KOPT-K1 (cell line): ENCODE results near the gene RAI1.

Experiments
- H3K27ac ChIP-seq: fragments of 200-600 bp; sonication (generic); 2 replicates; pipeline ENCODE4 v1.5.1; 2016; ENCODE audit warnings: antibody characterized with exemption, mild to moderate bottlenecking, low read depth, low read length; ENCODE audit not compliant: poor library complexity, severe bottlenecking
- H3K36me3 ChIP-seq: fragments of 200-600 bp; sonication (generic); 2 replicates; pipeline ENCODE4 v1.5.1; 2017; ENCODE audit warnings: antibody characterized with exemption, mild to moderate bottlenecking, low read length, moderate library complexity; ENCODE audit not compliant: insufficient read depth
- H3K9me3 ChIP-seq: fragments of 200-600 bp; sonication (generic); 2 replicates; pipeline ENCODE4 v1.5.1; 2017; ENCODE audit warnings: antibody characterized with exemption, low read length, mild to moderate bottlenecking; ENCODE audit not compliant: insufficient read depth, poor library complexity, severe bottlenecking

RAI1 gene

DNA sequence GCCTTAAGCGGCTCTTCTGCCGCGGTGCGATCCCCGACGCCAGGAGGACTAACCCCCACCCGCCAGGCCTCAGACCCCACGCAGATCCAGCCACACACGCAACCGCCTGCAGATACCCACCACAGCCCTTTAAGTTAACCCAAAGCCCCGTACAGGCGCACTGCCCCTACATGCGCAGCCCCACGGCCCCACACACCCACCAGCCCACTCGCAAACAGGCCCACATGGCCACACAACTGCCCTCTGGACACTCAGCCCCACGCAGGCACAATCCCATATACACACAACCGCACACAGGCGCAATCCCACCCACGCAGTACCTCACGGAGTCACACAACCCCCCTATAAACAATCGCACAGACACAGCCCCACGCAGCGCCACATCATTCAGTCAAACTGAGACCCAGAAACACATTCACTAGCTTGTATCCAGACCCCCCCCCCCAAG is 41.7 kb downstream of the RAI1 start:
- H3K9me3 ChIP-seq = no peaks in the 10 kb centered on the region
- H3K36me3 ChIP-seq = peaks cover 20% of the 10 kb centered on the region; the same call in 1 of the 2 replicates
- no peak overlapping the region for H3K27ac ChIP-seq

GRCh38 chr17:17723354-17724261 is 42.4 kb downstream of the RAI1 start:
- Histone ChIP-seq H3K27ac (no peak overlapping the region), H3K9me3 (no peaks in the 10 kb centered on the region), H3K36me3 (peaks cover 17% of the 10 kb centered on the region; the same call in 1 of the 2 replicates)

GRCh38 chr17:17724307-17725010 is 43.2 kb downstream of the RAI1 start:
- H3K36me3 ChIP-seq = peaks cover 16% of the 10 kb centered on the region; the same call in 1 of the 2 replicates
- H3K27ac ChIP-seq = no peak overlapping the region

GRCh38 chr17:17725011-17725751 is 43.9 kb downstream of the RAI1 start:
- Histone ChIP-seq H3K27ac (no peak overlapping the region), H3K9me3 (no peaks in the 10 kb centered on the region), H3K36me3 (peaks cover 16% of the 10 kb centered on the region; the same call in 1 of the 2 replicates)

More at GRCh38 chr17:17724307-17725010, 43.2 kb downstream of the RAI1 start:
- H3K9me3 ChIP-seq = no peaks in the 10 kb centered on the region

GRCh38 chr17:17725752-17726457 is 44.6 kb downstream of the RAI1 start:
- peaks cover 16% of the 10 kb centered on the region; the same call in 1 of the 2 replicates for H3K36me3 ChIP-seq
- no peak overlapping the region for H3K27ac ChIP-seq
- no peaks in the 10 kb centered on the region for H3K9me3 ChIP-seq

DNA sequence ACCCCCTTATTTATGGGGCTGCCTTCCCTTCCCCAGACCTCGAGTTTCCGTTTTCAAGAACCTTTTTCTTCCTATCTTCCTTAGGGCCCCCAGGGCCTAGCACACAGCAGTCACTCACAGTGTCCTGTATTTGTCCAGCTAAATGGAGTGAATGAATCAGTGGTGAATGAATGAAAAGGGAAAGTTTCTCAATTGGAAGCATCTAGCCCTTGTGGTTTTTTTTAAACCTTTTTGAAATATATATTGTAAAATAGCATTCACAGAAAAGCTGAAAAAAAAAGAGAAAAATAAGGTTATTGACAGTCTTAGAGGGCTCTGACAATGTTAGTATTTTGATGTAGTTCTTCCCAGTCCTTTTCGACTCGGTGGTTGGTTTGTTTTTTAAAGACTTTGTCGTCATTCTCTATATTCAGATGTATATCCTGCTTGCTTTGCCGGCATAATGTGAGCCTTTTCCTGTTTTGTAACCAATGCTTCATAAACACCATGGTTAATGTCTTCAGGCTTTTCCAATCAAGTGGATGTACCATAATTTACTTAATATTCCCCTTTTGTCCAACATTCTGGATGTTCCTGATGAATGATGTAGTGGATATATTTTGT is 45.3 kb downstream of the RAI1 start:
- Histone ChIP-seq H3K9me3 (no peaks in the 10 kb centered on the region), H3K36me3 (peaks cover 16% of the 10 kb centered on the region; the same call in 1 of the 2 replicates), H3K27ac (no peak overlapping the region)

DNA sequence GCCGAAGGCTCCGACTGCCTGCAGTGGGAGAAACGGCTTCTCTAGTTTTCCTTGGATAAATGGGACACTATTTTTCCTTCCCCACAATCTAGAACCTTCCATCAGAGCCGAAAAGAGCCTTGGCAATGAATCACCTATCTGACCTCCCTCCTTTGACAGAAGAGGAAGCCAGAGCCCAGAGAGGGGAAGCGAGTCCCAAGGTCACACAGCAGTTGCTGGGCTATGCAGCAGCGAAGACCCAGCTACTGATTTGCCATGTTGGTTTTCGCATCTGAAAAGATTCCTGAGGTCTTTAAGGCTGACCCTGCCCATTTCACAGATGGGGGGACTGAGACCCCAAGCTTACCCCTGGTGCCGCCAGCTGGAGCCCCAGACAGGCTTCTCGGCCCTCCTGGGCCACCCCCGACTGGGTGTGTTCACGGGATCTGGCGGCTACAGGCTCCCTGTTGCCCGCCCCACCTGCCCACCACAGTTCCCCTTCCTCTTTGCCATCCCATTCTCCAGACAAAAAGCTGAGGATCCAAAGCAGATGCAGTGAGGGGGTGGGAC is 45.9 kb downstream of the RAI1 start:
- Histone ChIP-seq H3K36me3 (peaks cover 21% of the 10 kb centered on the region; the same call in 1 of the 2 replicates), H3K9me3 (no peaks in the 10 kb centered on the region), H3K27ac (no peak overlapping the region)

- Histone ChIP-seq H3K27ac (no peak overlapping the region), H3K36me3 (peaks cover 26% of the 10 kb centered on the region; the same call in 1 of the 2 replicates), H3K9me3 (no peaks in the 10 kb centered on the region)
Measured at GRCh38 chr17:17728146-17728545, 46.9 kb downstream of the RAI1 start.

- Histone ChIP-seq H3K36me3 (peaks cover 26% of the 10 kb centered on the region; the same call in 1 of the 2 replicates), H3K9me3 (no peaks in the 10 kb centered on the region), H3K27ac (no peak overlapping the region)
Measured at GRCh38 chr17:17728550-17729251, 47.4 kb downstream of the RAI1 start.

GRCh38 chr17:17729620-17730249 is 48.5 kb downstream of the RAI1 start:
- no peak overlapping the region for H3K27ac ChIP-seq
- H3K9me3 ChIP-seq = no peaks in the 10 kb centered on the region
- peaks cover 20% of the 10 kb centered on the region; the same call in 1 of the 2 replicates for H3K36me3 ChIP-seq

DNA sequence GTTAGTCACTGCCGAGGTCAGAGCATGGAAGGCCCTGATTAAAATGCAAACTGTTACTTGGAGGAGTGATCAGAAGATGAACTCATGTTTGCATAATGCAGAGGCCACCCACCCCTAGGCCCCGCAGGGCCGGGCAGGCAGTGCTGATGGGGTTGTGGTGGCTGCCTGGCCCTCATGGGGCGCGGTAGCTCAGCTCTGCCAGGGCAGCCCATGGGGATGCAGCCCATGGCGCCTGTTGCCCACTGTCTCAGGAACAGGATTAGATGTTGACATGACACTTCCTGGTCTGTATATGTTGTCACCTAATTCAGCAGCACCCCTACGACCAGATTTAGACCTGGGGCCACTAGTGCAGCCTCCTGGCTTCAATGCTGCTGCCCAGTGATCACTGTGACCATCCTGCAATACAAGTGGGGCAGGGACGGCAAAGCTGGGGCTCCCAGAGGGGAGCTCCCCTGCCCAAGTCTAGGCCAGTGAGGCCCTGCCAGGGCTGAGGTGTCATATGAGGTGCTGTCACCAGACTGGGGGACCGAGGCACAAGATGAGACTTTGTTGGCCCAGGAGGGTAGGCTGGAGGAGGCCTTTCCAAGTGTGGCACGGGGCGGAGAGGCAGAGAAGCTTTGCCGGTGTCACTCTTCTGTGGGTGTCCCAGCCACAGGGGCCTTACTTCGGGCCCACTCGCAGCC is 49.1 kb downstream of the RAI1 start:
- H3K9me3 ChIP-seq = no peaks in the 10 kb centered on the region
- H3K27ac ChIP-seq = no peak overlapping the region
- H3K36me3 ChIP-seq = peaks cover 20% of the 10 kb centered on the region; the same call in 1 of the 2 replicates

DNA sequence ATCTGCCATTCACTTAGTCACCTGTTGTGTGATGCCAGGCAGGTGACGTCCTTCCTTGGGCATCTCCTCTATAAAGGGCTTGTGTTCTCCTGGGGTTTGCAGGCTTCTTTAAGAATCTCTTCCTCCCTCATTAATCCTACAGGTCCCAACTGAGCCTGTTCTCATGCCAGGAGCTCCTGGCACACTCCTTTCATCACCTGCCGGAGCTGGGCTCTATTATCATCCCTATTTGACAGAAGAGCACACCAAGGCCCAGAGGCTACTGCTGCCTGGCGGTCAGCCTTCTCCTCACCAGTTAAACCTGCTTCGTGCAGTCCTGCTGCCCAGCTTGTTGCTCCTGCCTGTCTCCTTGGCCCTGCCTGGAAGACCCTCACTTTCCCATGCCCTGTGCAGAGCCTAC is 51.2 kb downstream of the RAI1 start:
- peak overlapping the region; percentile 0 for H3K27ac ChIP-seq
- peaks cover 13% of the 10 kb centered on the region; the same call in 1 of the 2 replicates for H3K36me3 ChIP-seq
- no peaks in the 10 kb centered on the region for H3K9me3 ChIP-seq
